Adipocyte (in vitro differentiated cells): ENCODE results near the gene ERCC5.

Source experiments
- DNase-seq: peaks from one replicate; pipeline ENCODE4 v3.0.0-alpha.2; 2015; ENCODE audit warnings: low read depth
- H3K27me3 ChIP-seq: replicated peaks from 2 replicates; pipeline ENCODE4 v1.7.0; 2013; ENCODE audit warnings: mild to moderate bottlenecking, low read length, moderate library complexity; ENCODE audit not compliant: control insufficient read depth, insufficient read depth
- H3K36me3 ChIP-seq: 2 replicates; pipeline ENCODE4 v1.7.0; 2013; ENCODE audit warnings: low read length, mild to moderate bottlenecking, moderate library complexity; ENCODE audit not compliant: control insufficient read depth, insufficient read depth, severe bottlenecking
- H3K4me1 ChIP-seq: 2 replicates; pipeline ENCODE4 v1.7.0; 2013; ENCODE audit warnings: mild to moderate bottlenecking, low read length, moderate library complexity; ENCODE audit not compliant: control insufficient read depth, insufficient read depth
- H3K4me3 ChIP-seq: 2 replicates; pipeline ENCODE4 v1.7.0; 2013; ENCODE audit warnings: mild to moderate bottlenecking, low read length, moderate library complexity
- H3K9ac ChIP-seq: 2 replicates; pipeline ENCODE4 v1.7.0; 2013; ENCODE audit warnings: mild to moderate bottlenecking, low read length, moderate library complexity
- H3K9me3 ChIP-seq: 2 replicates; pipeline ENCODE4 v1.7.0; 2013; ENCODE audit warnings: mild to moderate bottlenecking, low read length, moderate library complexity; ENCODE audit not compliant: control insufficient read depth

The ERCC5 gene

DNA sequence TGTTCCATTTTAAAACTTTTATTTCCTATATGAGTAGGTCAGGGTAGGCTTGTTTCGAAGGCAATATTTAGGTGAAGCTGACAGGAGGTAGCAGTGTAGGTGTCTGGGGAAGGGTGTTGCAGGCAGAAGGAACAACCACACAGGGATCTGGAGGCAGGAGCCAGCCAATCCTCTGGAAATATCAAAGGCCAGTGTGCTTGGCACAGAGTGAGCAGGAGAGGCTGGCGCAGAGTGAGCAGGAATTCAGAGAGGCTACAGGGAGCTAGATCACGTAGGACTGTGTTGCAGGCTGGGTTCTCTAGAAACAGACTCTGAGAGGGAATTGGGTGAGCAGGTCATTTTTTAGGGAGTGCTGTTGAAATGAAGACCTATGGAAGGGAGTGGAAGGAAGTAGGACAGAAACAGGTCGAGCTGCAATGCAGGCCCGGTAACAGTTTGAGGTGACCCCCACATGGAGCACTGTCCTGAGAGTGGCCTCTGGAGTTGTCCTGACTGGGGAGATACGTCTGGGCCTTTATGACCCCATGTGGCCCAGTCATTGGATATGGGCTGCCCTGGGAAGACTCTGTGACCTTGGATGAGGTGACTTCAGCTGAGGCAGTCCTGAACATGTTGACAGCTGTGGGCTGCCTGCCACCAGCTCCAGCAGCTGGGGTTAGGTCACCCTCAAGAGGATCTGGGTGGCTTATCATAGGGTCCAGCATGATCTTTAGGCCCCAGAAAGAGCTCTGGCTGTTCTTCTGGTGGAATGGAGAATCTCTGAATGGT, 51.7 kb downstream of the ERCC5 start:
- H3K27me3 ChIP-seq = no peaks in the 10 kb centered on the region

GRCh38 chr13:102900193-102900608, 54.4 kb downstream of the ERCC5 start:
- H3K4me1 ChIP-seq = no peaks in the 10 kb centered on the region

More for the DNA sequence above, 51.7 kb downstream of the ERCC5 start:
- H3K9me3 ChIP-seq = no peaks in the 10 kb centered on the region
- no peaks in the 10 kb centered on the region for H3K36me3 ChIP-seq
- no peak overlapping the region for H3K4me3 ChIP-seq
- no peak for DNase-seq
- H3K4me1 ChIP-seq = no peaks in the 10 kb centered on the region
- H3K9ac ChIP-seq = no peak overlapping the region

GRCh38 chr13:102901056-102901455, 55.2 kb downstream of the ERCC5 start:
- DNase-seq = no peak
- Histone ChIP-seq H3K36me3 (no peaks in the 10 kb centered on the region), H3K9ac (no peak overlapping the region), H3K4me1 (no peaks in the 10 kb centered on the region), H3K27me3 (no peaks in the 10 kb centered on the region), H3K9me3 (no peaks in the 10 kb centered on the region), H3K4me3 (no peak overlapping the region)

More at GRCh38 chr13:102900193-102900608, 54.4 kb downstream of the ERCC5 start:
- Histone ChIP-seq H3K4me3 (no peak overlapping the region), H3K9ac (no peak overlapping the region), H3K27me3 (no peaks in the 10 kb centered on the region), H3K36me3 (no peaks in the 10 kb centered on the region), H3K9me3 (no peaks in the 10 kb centered on the region)
- DNase-seq = no peak

DNA sequence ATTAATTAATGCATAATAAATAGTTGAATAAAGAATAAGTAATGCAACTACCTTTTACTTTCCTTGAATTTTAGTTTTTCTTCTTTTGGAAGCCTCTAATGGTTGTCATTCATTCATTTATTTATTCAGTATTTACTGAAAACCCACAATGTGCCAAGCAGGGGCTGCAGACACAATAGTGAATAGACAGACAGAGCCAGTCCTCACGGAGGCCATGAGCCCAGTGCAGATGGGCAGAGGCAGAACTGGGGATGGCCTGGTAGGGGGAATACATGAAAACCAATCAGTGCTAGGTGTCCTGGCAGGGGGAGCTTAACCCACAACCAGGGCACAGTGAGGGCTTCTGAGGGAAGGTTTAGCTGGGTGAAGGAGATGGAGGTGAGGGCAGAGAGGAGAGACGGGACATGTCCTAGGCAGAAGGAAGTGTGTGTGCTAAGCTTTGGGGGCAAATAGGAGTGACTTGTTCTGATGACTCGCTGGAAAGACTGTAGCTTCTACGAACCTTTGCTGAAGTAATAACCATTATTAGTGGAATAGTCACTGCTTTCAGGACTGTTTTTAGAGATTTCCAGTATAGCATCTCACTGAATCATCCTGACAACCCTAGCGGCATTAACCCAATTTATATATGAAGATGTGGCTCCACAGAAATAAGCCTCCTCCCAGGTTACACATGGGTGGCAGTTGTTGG, 55.9 kb downstream of the ERCC5 start:
- DNase-seq = no peak
- H3K9ac ChIP-seq = no peak overlapping the region
- no peaks in the 10 kb centered on the region for H3K27me3 ChIP-seq
- H3K4me3 ChIP-seq = no peak overlapping the region
- no peaks in the 10 kb centered on the region for H3K36me3 ChIP-seq
- H3K9me3 ChIP-seq = no peaks in the 10 kb centered on the region
- no peaks in the 10 kb centered on the region for H3K4me1 ChIP-seq

DNA sequence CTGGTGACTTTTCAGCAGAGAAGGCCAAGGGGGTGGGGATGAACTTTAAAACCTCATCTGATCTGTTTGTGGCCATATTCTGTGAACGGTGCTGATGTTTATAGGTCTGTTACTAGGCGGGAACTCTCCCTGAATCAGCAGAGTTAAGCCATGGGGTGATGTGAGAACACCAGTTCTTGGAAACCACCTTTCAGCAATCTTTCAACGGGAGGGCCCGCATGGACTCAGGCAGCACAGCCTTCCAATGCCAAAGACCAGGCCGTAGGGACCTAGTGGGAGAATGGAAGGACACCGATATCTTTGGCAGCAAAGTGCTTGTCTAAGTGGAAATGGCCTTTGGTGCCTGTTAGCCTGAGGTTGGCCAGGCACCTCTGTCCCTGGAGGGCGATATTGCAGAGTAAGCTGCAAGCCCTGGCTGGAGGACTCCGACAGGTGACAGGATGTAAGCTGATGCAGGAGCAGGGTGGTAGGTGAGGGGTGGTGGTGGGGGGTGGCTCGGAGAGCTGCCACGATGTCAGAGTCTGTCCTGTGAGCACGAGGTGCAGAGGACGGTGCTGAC, 57.0 kb downstream of the ERCC5 start:
- no peak overlapping the region for H3K9ac ChIP-seq
- no peaks in the 10 kb centered on the region for H3K4me1 ChIP-seq
- H3K9me3 ChIP-seq = no peaks in the 10 kb centered on the region
- H3K27me3 ChIP-seq = no peaks in the 10 kb centered on the region
- no peak overlapping the region for H3K4me3 ChIP-seq
- H3K36me3 ChIP-seq = no peaks in the 10 kb centered on the region
- no peak for DNase-seq

DNA sequence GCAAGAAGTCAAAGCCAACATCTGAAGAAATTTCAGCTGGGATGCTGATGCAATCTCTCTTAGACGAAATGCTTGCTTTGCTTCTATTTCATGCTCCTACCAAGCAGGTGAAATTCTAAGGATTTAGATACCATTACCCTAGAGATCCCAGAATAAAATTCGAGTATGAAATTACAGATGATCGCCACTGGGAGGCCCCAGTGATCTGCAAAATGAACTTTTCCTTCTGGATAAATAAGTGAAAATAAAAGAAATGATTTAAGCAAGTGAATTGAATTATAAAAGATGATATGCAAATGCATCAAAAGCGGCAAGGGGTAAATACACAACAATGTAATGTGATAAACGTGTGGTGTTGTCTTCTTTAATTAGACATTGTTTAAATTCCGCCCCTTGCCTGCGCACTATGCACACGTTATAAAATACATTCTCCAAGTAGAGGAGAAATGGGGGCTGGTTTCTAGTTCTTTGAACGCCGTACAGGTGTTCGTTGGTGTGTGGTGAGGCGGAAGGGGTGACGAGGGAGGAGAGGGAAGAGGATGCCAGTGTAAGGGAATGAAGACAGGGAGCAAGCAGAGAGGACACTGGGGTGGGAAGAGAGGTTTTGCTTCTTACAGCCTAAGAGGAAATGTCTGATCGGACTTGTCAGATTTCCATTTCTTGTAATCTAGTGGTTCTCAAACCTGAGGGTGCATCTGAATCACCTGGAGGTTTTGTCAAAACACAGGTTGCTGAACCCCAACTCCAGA, 58.0 kb downstream of the ERCC5 start:
- Histone ChIP-seq H3K27me3 (no peaks in the 10 kb centered on the region), H3K9ac (no peak overlapping the region), H3K9me3 (no peaks in the 10 kb centered on the region), H3K4me1 (no peaks in the 10 kb centered on the region), H3K36me3 (no peaks in the 10 kb centered on the region), H3K4me3 (no peak overlapping the region)
- peak; percentile 48 for DNase-seq

- Histone ChIP-seq H3K36me3 (no peaks in the 10 kb centered on the region), H3K9ac (no peak overlapping the region), H3K9me3 (no peaks in the 10 kb centered on the region), H3K27me3 (no peaks in the 10 kb centered on the region), H3K4me1 (no peaks in the 10 kb centered on the region), H3K4me3 (no peak overlapping the region)
- no peak for DNase-seq
Observed at GRCh38 chr13:102904408-102904862, 58.6 kb downstream of the ERCC5 start.

- no peak overlapping the region for H3K4me3 ChIP-seq
- H3K36me3 ChIP-seq = no peaks in the 10 kb centered on the region
- H3K9me3 ChIP-seq = no peaks in the 10 kb centered on the region
- no peak for DNase-seq
- H3K27me3 ChIP-seq = no peaks in the 10 kb centered on the region
- H3K9ac ChIP-seq = no peak overlapping the region
- H3K4me1 ChIP-seq = no peaks in the 10 kb centered on the region
Observed at GRCh38 chr13:102905905-102906771, 60.3 kb downstream of the ERCC5 start.

GRCh38 chr13:102907016-102907756, 61.4 kb downstream of the ERCC5 start:
- no peak overlapping the region for H3K9ac ChIP-seq
- no peaks in the 10 kb centered on the region for H3K36me3 ChIP-seq
- peak; percentile 11 for DNase-seq
- no peaks in the 10 kb centered on the region for H3K9me3 ChIP-seq
- no peaks in the 10 kb centered on the region for H3K27me3 ChIP-seq
- no peak overlapping the region for H3K4me3 ChIP-seq
- no peaks in the 10 kb centered on the region for H3K4me1 ChIP-seq

DNA sequence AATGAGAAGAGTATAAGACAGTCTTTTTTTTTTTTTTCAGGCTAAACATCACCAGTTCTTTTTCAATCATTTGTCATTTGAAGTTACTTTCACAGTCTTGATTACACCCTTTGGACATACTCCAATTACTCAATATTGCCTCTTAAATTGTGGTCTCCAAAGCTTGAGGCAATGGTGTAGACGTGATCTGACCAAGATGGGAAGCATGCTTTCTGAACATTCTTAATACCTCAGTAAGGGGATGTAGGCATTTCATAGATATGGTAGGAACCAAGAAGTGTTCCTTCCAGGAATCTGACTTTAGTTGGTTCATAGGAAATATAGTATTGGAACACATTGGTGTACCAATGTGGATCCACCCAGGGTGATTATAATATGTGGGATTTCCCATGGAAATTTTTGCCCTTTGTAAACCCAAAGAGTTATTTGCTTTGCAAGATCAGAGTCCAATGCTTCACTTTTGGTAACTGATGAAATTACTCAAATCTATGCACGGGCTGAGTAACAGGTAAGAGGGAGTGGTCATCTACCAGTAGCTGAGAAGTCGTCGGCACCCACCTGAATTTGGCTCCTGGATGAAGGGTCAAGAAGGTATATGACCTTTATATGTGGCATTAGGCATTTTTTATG, 62.2 kb downstream of the ERCC5 start:
- H3K9ac ChIP-seq = no peak overlapping the region
- H3K4me3 ChIP-seq = no peak overlapping the region
- no peaks in the 10 kb centered on the region for H3K9me3 ChIP-seq
- no peaks in the 10 kb centered on the region for H3K36me3 ChIP-seq
- H3K27me3 ChIP-seq = no peaks in the 10 kb centered on the region
- no peak for DNase-seq
- no peaks in the 10 kb centered on the region for H3K4me1 ChIP-seq
